Loucy (cell line): ENCODE measurements around the gene PROSER2.
A peak's percentile ranks its signal among the peaks of the same experiment; 100 is the strongest.

Source experiments
- H2AFZ ChIP-seq: fragments of 200-600 bp; sonication (generic); 2 replicates; pipeline ENCODE4 v1.6.0; 2016; ENCODE audit warnings: antibody characterized with exemption, mild to moderate bottlenecking, low read length, moderate library complexity
- H3F3A ChIP-seq: fragments of 200-600 bp; 2 replicates; pipeline ENCODE4 v1.6.0; 2016; ENCODE audit warnings: antibody characterized with exemption, low read depth, mild to moderate bottlenecking
- H3K27me3 ChIP-seq: fragments of 200-600 bp; sonication (generic); 2 replicates; pipeline ENCODE4 v1.6.1; 2014; ENCODE audit warnings: low read length, mild to moderate bottlenecking; ENCODE audit not compliant: insufficient read depth, poor library complexity, severe bottlenecking
- H3K36me3 ChIP-seq: fragments of 200-600 bp; sonication (generic); 2 replicates; pipeline ENCODE4 v1.6.1; 2016; ENCODE audit warnings: low read length; ENCODE audit not compliant: insufficient read depth
- H3K4me1 ChIP-seq: fragments of 200-600 bp; sonication (generic); 2 replicates; pipeline ENCODE4 v1.5.1; 2014; ENCODE audit warnings: low read length, mild to moderate bottlenecking; ENCODE audit not compliant: insufficient read depth, poor library complexity, severe bottlenecking
- H3K4me2 ChIP-seq: fragments of 200-600 bp; sonication (generic); 2 replicates; pipeline ENCODE4 v1.6.0; 2014; ENCODE audit warnings: antibody characterized with exemption, low read length, low read depth, mild to moderate bottlenecking; ENCODE audit not compliant: poor library complexity, severe bottlenecking
- H3K4me3 ChIP-seq: fragments of 200-600 bp; sonication (generic); 2 replicates; pipeline ENCODE4 v1.5.1; 2014; ENCODE audit warnings: low read length, mild to moderate bottlenecking, mixed read lengths; ENCODE audit not compliant: poor library complexity, severe bottlenecking
- H3K79me2 ChIP-seq: fragments of 200-600 bp; sonication (generic); 2 replicates; pipeline ENCODE4 v1.6.1; 2014; ENCODE audit warnings: low read length; ENCODE audit not compliant: insufficient read depth
- H3K9ac ChIP-seq: fragments of 200-600 bp; sonication (generic); 2 replicates; pipeline ENCODE4 v1.6.0; 2014; ENCODE audit warnings: mild to moderate bottlenecking, low read depth, low read length, moderate library complexity; ENCODE audit not compliant: poor library complexity, severe bottlenecking
- H3K9me2 ChIP-seq: fragments of 200-600 bp; sonication (generic); replicated peaks from 2 replicates; pipeline ENCODE4 v1.6.1; 2016; ENCODE audit warnings: low read depth, low read length, mixed read lengths
- H3K9me3 ChIP-seq: fragments of 200-600 bp; sonication (generic); 2 replicates; pipeline ENCODE4 v1.6.1; 2014; ENCODE audit warnings: mild to moderate bottlenecking, antibody characterized with exemption, low read length, low read depth; ENCODE audit not compliant: insufficient read depth
- H4K20me1 ChIP-seq: fragments of 200-600 bp; sonication (generic); 2 replicates; pipeline ENCODE4 v1.6.0; 2014; ENCODE audit warnings: antibody characterized with exemption, low read length, mild to moderate bottlenecking; ENCODE audit not compliant: insufficient read depth, poor library complexity, severe bottlenecking
- EZH2phosphoT487 ChIP-seq: fragments of 200-600 bp; IDR thresholded peaks from 2 replicates; pipeline ENCODE4 v1.6.1; 2018; ENCODE audit warnings: antibody characterized with exemption, mild to moderate bottlenecking, moderate library complexity, borderline replicate concordance
- TF ChIP-seq, protein P1 (sequence below): fragments of 200-600 bp; sonication (generic); conservative IDR thresholded peaks from 2 replicates; pipeline ENCODE4 v1.5.1; 2014; ENCODE audit warnings: mild to moderate bottlenecking, antibody characterized with exemption, low read length

The PROSER2 gene

DNA sequence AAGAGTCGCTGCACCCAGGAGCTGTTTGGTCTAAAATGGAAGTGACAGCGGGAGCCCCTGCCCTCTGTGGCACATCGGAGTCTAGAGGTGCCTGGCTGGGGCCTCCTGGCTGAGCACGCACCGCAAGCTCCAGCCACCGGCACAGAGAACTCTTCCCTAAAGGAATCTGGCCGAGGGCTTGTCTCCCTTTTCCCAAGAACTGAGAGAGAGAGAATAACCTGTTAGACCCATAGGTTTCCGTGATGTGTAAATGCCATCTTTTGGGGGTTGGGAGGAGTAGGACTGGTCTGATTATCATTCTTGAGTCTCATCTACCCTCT, 47.3 kb downstream of the PROSER2 start:
- no peaks in the 10 kb centered on the region for H3F3A ChIP-seq
- H3K79me2 ChIP-seq: peaks cover 13% of the 10 kb centered on the region; the same call in 1 of the 2 replicates
- no peaks in the 10 kb centered on the region for H3K9me2 ChIP-seq
- H3K27me3 ChIP-seq: no peaks in the 10 kb centered on the region
- no peak overlapping the region for H3K4me3 ChIP-seq
- H3K9me3 ChIP-seq: no peaks in the 10 kb centered on the region
- no peak overlapping the region for H3K9ac ChIP-seq
- peaks cover 3% of the 10 kb centered on the region for H4K20me1 ChIP-seq
- H3K4me2 ChIP-seq: peak overlapping the region; percentile 55
- peaks cover 31% of the 10 kb centered on the region for H3K4me1 ChIP-seq
- TF ChIP-seq EZH2phosphoT487: no peak
- TF ChIP-seq, protein P1, sequence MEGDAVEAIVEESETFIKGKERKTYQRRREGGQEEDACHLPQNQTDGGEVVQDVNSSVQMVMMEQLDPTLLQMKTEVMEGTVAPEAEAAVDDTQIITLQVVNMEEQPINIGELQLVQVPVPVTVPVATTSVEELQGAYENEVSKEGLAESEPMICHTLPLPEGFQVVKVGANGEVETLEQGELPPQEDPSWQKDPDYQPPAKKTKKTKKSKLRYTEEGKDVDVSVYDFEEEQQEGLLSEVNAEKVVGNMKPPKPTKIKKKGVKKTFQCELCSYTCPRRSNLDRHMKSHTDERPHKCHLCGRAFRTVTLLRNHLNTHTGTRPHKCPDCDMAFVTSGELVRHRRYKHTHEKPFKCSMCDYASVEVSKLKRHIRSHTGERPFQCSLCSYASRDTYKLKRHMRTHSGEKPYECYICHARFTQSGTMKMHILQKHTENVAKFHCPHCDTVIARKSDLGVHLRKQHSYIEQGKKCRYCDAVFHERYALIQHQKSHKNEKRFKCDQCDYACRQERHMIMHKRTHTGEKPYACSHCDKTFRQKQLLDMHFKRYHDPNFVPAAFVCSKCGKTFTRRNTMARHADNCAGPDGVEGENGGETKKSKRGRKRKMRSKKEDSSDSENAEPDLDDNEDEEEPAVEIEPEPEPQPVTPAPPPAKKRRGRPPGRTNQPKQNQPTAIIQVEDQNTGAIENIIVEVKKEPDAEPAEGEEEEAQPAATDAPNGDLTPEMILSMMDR: no peak
- no peak overlapping the region for H2AFZ ChIP-seq
- H3K36me3 ChIP-seq: peaks cover 16% of the 10 kb centered on the region; the same call in 1 of the 2 replicates

DNA sequence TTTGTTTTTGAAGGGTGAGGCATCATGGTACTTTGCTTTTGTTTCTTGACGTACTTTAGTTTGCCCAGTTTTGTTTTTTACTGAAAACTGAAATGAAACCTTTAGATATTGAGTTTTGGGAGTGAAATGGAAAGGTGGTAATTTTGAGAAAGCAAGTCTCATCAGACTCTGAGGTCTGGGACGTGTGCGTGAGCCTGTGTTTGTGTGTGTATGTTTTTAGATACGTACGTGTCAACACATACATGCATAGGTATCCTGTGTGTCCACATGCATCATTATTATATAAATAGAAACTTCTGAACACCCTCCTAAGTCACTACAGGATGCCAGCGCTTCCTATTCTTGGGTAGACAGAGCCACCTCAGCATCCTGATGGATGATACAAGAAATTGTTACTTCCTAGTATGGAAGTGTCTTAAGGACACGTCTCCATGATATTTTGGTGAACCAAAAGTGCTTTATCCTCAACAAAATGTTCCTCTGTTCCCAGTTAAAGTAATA, 47.8 kb downstream of the PROSER2 start:
- Histone ChIP-seq H3K9me3 (no peaks in the 10 kb centered on the region), H3K4me1 (peaks cover 31% of the 10 kb centered on the region), H3K9me2 (no peaks in the 10 kb centered on the region), H2AFZ (no peak overlapping the region), H3K79me2 (peaks cover 8% of the 10 kb centered on the region; the same call in 1 of the 2 replicates), H3K36me3 (peaks cover 16% of the 10 kb centered on the region; the same call in 1 of the 2 replicates), H3K27me3 (no peaks in the 10 kb centered on the region), H3K4me2 (peak overlapping the region; percentile 55), H3F3A (no peaks in the 10 kb centered on the region), H3K4me3 (peak overlapping the region; percentile 47), H4K20me1 (no peaks in the 10 kb centered on the region), H3K9ac (peak overlapping the region; percentile 34)
- no peak for TF ChIP-seq EZH2phosphoT487
- TF ChIP-seq, protein P1: no peak

DNA sequence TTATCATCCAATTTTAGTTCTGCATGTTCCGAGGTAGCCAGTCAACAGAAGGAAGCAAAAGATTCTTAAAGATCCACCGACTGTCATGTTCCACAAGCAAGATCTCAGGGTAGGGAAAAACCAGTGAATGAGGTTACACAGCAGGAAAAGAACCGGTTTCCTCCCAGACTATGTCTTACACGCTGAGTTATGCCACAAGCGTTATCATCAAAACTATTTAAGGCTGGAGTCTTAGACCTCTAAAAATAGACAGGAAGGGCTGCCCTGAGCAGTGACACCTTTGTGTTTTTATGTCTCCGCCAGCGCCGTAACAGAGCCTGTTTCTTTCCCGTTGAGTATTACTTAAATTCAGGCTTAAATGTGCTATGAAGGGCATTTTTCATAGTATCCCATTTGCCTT, 48.3 kb downstream of the PROSER2 start:
- no peak for TF ChIP-seq EZH2phosphoT487
- TF ChIP-seq, protein P1: no peak
- Histone ChIP-seq H3K4me1 (peaks cover 31% of the 10 kb centered on the region), H3K9ac (peak overlapping the region; percentile 34), H3K27me3 (no peaks in the 10 kb centered on the region), H3K9me2 (no peaks in the 10 kb centered on the region), H3K4me2 (peak overlapping the region; percentile 55), H3K79me2 (peaks cover 3% of the 10 kb centered on the region; the same call in 1 of the 2 replicates), H3K4me3 (peak overlapping the region; percentile 47), H2AFZ (no peak overlapping the region), H4K20me1 (no peaks in the 10 kb centered on the region), H3K36me3 (peaks cover 14% of the 10 kb centered on the region; the same call in 1 of the 2 replicates), H3F3A (no peaks in the 10 kb centered on the region), H3K9me3 (no peaks in the 10 kb centered on the region)
